K562 (cell line): ENCODE measurements around the gene GCKR.

Experiments
- CBX3 ChIP-seq, 2 experiments: IDR thresholded peaks; 1 replicate in 1 of 2; 2 replicates in 1 of 2; pipeline ENCODE4 v1.6.1; 2012; ENCODE audit warnings: inconsistent platforms in 2 of 2, low read length in 2 of 2, borderline replicate concordance in 1 of 2, control low read depth in 1 of 2
- CCAR2 ChIP-seq: fragments of 200-400 bp; formaldehyde crosslinking; IDR thresholded peaks from 2 replicates; pipeline ENCODE4 v1.6.1; 2017; ENCODE audit warnings: mild to moderate bottlenecking, low read depth, low read length
- CTCF ChIP-seq, 3 experiments: IDR thresholded peaks in 2 of 3; conservative IDR thresholded peaks in 1 of 3; 2 replicates each; pipeline ENCODE4 v1.5.1; 2011 to 2012; ENCODE audit warnings: low read length in 3 of 3, mild to moderate bottlenecking in 3 of 3, control low read depth in 2 of 3, improper control_type of control experiment in 1 of 3, inconsistent platforms in 1 of 3, low read depth in 1 of 3, mixed read lengths in 1 of 3, moderate library complexity in 1 of 3; ENCODE audit not compliant: insufficient read depth in 2 of 3
- ETS2 ChIP-seq: IDR thresholded peaks from 2 replicates; pipeline ENCODE4 v1.6.1; 2016; ENCODE audit warnings: borderline replicate concordance, missing genetic modification characterization, mild to moderate bottlenecking, moderate library complexity, missing compliant biosample characterization; ENCODE audit not compliant: poor library complexity, severe bottlenecking
- FOXJ3 ChIP-seq: sonication (generic); formaldehyde crosslinking; IDR thresholded peaks from 2 replicates; pipeline ENCODE4 v1.4.0; 2020; ENCODE audit warnings: mild to moderate bottlenecking, missing genetic modification reagents
- POLR2A ChIP-seq: fragments of 450-650 bp; conservative IDR thresholded peaks from 2 replicates; pipeline ENCODE4 v1.6.1; 2016
- RCOR1 ChIP-seq, 2 experiments: IDR thresholded peaks; 2 replicates each; pipeline ENCODE4 v1.6.1; 2012; ENCODE audit warnings: low read depth in 2 of 2, low read length in 2 of 2, borderline replicate concordance in 1 of 2, improper control_type of control experiment in 1 of 2
- ZNF512 ChIP-seq: IDR thresholded peaks from 2 replicates; pipeline ENCODE4 v1.6.1; 2016; ENCODE audit warnings: missing genetic modification characterization, missing compliant biosample characterization

GRCh38 chr2:27485496-27485895 is 11.1 kb upstream of the GCKR start:
- TF ChIP-seq CTCF (IDR thresholded peaks at IDR 0.05 in 2 of 3, conservative IDR thresholded peaks at IDR 0.05 in 1 of 3; ENCODE audit: insufficient read depth in 2 of 3, low read depth in 1 of 3, low read length in 3 of 3) (no peak), POLR2A (no peak), RCOR1 (IDR thresholded peaks at IDR 0.05; ENCODE audit: borderline replicate concordance in 1 of 2, low read depth in 2 of 2, low read length in 2 of 2) (no peak), FOXJ3 (CRISPR knock-in tag) (no peak), CBX3 (IDR thresholded peaks at IDR 0.05; ENCODE audit: borderline replicate concordance in 1 of 2, low read length in 2 of 2) (no peak), ETS2 (no peak), CCAR2 (no peak), ZNF512 (tag) (no peak)
